ENCODE data around the gene HIBCH.
"Not testable (repeated sequence)": the region's sequence is repeated elsewhere in the genome, so short reads cannot be mapped to it uniquely, and the experiment has no call there.

- TF ChIP-seq EZH2, CTCF (IDR thresholded peaks at IDR 0.05): not testable (repeated sequence)
These were observed 16.0 kb upstream of the HIBCH start for GRCh38 chr2:190335584-190335983.
